Nephron progenitor cell (in vitro differentiated cells): ENCODE data around the gene KRTAP12-2.
"Not testable (repeated sequence)": the region's sequence is repeated elsewhere in the genome, so short reads cannot be mapped to it uniquely, and the experiment has no call there.

Experiments
- DNase-seq: peaks from one replicate; pipeline ENCODE4 v3.0.0; 2021
- H3K27ac Mint-ChIP-seq: 2 replicates; pipeline ENCODE4 v1.8.0; 2021; ENCODE audit warnings: mild to moderate bottlenecking, moderate library complexity, mixed read lengths
- H3K27me3 Mint-ChIP-seq: 2 replicates; pipeline ENCODE4 v1.8.0; 2021; ENCODE audit warnings: mild to moderate bottlenecking, low read depth, mixed read lengths; ENCODE audit not compliant: poor library complexity
- H3K36me3 Mint-ChIP-seq: 2 replicates; pipeline ENCODE4 v1.8.0; 2021; ENCODE audit warnings: low read depth, mixed read lengths
- H3K4me1 Mint-ChIP-seq: 2 replicates; pipeline ENCODE4 v1.8.0; 2021; ENCODE audit warnings: mixed read lengths
- H3K4me3 Mint-ChIP-seq: 2 replicates; pipeline ENCODE4 v1.8.0; 2021; ENCODE audit warnings: mild to moderate bottlenecking, moderate library complexity, mixed read lengths
- H3K9me3 Mint-ChIP-seq: 2 replicates; pipeline ENCODE4 v1.8.0; 2021; ENCODE audit warnings: mild to moderate bottlenecking, moderate library complexity, mixed read lengths
- CTCF ChIP-seq: fragments of 200-600 bp; sonication (generic); IDR thresholded peaks from 2 replicates; pipeline ENCODE4 v1.5.0; 2021; ENCODE audit warnings: antibody characterized with exemption

KRTAP12-2 gene

GRCh38 chr21:44640761-44641160 lies 26.0 kb downstream of the KRTAP12-2 start:
- H3K27ac Mint-ChIP-seq, result no peak overlapping the region
- no peak overlapping the region for H3K4me3 Mint-ChIP-seq
- no peak for DNase-seq
- peaks cover 10% of the 10 kb centered on the region for H3K4me1 Mint-ChIP-seq
- peaks cover 58% of the 10 kb centered on the region for H3K9me3 Mint-ChIP-seq
- peaks cover 6% of the 10 kb centered on the region for H3K27me3 Mint-ChIP-seq
- no peak for TF ChIP-seq CTCF
- H3K36me3 Mint-ChIP-seq, result peaks cover 12% of the 10 kb centered on the region

- no peak for TF ChIP-seq CTCF
- Mint-ChIP-seq H3K4me3 (no peak overlapping the region), H3K27ac (no peak overlapping the region), H3K9me3 (peaks cover 49% of the 10 kb centered on the region), H3K36me3 (peaks cover 3% of the 10 kb centered on the region), H3K27me3 (peaks cover 6% of the 10 kb centered on the region), H3K4me1 (peaks cover 10% of the 10 kb centered on the region)
- DNase-seq, result no peak
These were observed 27.4 kb downstream of the KRTAP12-2 start for GRCh38 chr21:44639331-44639655.

GRCh38 chr21:44638506-44639330 lies 28.0 kb downstream of the KRTAP12-2 start:
- H3K27ac Mint-ChIP-seq, H3K4me3 Mint-ChIP-seq, H3K27me3 Mint-ChIP-seq, DNase-seq, H3K36me3 Mint-ChIP-seq: not testable (repeated sequence)
- H3K4me1 Mint-ChIP-seq, result peaks cover 10% of the 10 kb centered on the region
- H3K9me3 Mint-ChIP-seq, result peaks cover 49% of the 10 kb centered on the region

GRCh38 chr21:44637851-44638348 lies 28.8 kb downstream of the KRTAP12-2 start:
- not testable (repeated sequence) for H3K4me3 Mint-ChIP-seq, H3K36me3 Mint-ChIP-seq, H3K27me3 Mint-ChIP-seq, H3K27ac Mint-ChIP-seq, DNase-seq
- peaks cover 49% of the 10 kb centered on the region for H3K9me3 Mint-ChIP-seq
- H3K4me1 Mint-ChIP-seq, result peaks cover 10% of the 10 kb centered on the region

GRCh38 chr21:44637018-44637850 lies 29.5 kb downstream of the KRTAP12-2 start, which contains the start of gene KRTAP10-10:
TSS of gene KRTAP10-10 (plus strand) at chr21:44637356. CDS start at chr21:44637418, 62 bp downstream.
- peaks cover under 1% of the 10 kb centered on the region for H3K36me3 Mint-ChIP-seq
- DNase-seq, result no peak
- H3K9me3 Mint-ChIP-seq, result peaks cover 51% of the 10 kb centered on the region
- peaks cover 3% of the 10 kb centered on the region for H3K27me3 Mint-ChIP-seq
- no peak within 1 kb of the TSS for H3K27ac Mint-ChIP-seq
- no peak for TF ChIP-seq CTCF
- H3K4me1 Mint-ChIP-seq, result peaks cover 10% of the 10 kb centered on the region
- no peak within 1 kb of the TSS for H3K4me3 Mint-ChIP-seq

- Mint-ChIP-seq H3K4me1 (peaks cover 10% of the 10 kb centered on the region), H3K4me3 (no peak overlapping the region), H3K9me3 (peaks cover 51% of the 10 kb centered on the region), H3K27me3 (peaks cover 3% of the 10 kb centered on the region), H3K27ac (no peak overlapping the region), H3K36me3 (peaks cover 9% of the 10 kb centered on the region)
- no peak for DNase-seq
- no peak for TF ChIP-seq CTCF
These were observed 30.3 kb downstream of the KRTAP12-2 start for GRCh38 chr21:44636209-44637017.
